GM11168 (cell line): ENCODE results near the gene CHKA.

Source experiments
- in situ Hi-C: fragments of 300-500 bp; cut with MboI; formaldehyde crosslinking; loops from one replicate; pipeline ENCODE4 v1.12.0; 2022; ENCODE audit warnings: low sequenced_read_pairs; ENCODE audit not compliant: unreplicated experiment

The CHKA gene

DNA sequence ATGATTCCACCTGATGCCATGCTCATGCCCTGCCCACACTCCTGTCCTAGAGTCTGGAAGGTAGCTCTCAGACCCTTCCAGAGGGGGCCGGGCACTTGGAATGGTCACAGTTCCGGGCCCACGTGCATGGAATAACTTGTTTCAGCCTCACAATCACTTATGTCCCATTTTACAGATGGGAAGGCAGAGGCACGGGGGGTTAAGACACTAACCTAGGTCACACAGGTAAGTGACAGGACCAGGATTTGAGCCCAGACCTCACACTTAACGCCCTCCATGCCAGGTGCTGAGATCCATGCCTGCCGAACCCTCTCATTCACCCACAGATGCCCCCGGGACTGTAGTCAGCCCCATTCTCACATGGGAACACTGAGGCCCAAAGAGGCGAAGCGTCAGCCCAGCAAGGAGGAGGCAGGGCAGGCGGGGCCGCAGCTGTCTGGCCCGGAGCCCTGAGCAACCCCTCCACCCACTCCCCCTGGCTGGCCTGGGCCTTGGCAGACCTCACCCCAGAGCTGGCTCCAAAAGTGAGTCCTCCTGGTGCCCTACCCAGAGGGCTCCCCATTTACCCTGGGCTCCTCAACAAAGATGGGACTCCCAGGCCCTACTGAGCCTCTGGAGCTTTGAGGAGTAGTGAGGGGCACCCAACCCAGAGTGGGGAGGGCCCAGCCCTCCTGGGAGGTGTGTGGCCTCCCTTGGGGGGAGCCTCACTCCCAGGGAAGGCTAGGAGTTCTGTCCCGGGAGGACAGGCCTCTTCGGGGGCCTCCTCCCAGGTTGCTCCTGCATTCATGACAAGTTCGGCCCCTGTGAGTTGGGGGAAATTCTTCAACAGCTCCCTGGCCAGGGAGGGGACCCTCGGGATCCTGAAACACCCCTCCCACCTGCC lies 113.4 kb downstream of the CHKA start:
- in situ Hi-C loops: no loop called here

GRCh38 chr11:68006606-68007166 lies 114.5 kb downstream of the CHKA start:
- in situ Hi-C loops: no loop called here

- in situ Hi-C loops: no loop called here
Observed at GRCh38 chr11:68004551-68005335, 116.4 kb downstream of the CHKA start.

DNA sequence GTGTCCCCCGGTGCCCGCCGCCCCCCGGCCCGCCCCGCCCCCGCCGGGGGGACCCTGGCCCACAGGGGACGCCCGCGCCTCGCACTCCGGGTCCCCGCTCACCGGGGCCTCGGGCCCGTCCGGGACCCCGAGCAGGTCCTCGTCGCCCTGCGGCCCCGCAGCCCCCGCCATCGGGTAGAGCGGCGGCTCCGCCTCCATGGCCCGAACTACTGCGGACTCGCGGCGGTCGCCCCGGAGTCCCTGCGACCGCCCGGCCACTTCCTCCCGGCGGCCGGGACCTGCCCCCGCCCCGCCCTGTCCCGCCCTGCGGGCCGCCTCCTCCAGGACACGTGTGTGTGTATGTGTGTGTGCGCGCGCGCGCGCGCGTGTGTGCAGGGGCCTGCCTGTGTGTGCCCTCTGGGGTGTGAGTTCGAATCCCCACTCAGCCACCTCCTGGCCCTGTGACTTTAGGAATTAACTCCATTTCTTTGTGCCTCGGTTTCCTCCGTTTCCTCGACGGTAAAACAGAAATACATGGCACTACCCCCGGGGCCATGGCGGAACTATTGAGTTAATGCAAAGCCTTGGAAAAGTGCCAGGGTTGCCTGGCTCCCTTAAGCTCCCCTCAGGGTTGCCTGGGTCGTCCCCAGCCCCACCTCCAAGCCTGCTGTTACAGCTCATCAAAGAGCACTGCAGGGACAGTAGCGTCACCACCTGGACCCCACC lies 117.2 kb downstream of the CHKA start, which contains the start of gene UNC93B1:
Gene UNC93B1, minus strand, starts transcription at position 252 of the 705 bp plus-strand sequence. Its CDS starts 54 bp downstream, at position 198.
- in situ Hi-C loops: no loop called here

- in situ Hi-C loops: no loop called here
Observed at GRCh38 chr11:68002938-68003845, 118.0 kb downstream of the CHKA start.
